HCT116 (cell line): Measurements from ENCODE around the gene HSPA12A. TPM values are rescaled to one million over a fixed set of nuclear protein-coding genes. Genes with fewer than 3 reads are reported as not detected.

Experiments used
- ATAC-seq: fragments of 200-7000 bp; cut with Tn5 transposase; 2 replicates; pipeline ENCODE4 v1.9.1; 2020; ENCODE audit warnings: mild to moderate bottlenecking, moderate library complexity
- BruUV-seq: library from RNA; stranded (reverse); fragments of 400-500 nt; replicated peaks from 2 replicates; lab custom pipeline; 2021; lab: Mats Ljungman, UMichigan
- CTCF ChIA-PET: fragments of 300-600 bp; sonication (Branson Sonifier 250); formaldehyde crosslinking; loops from one replicate; lab custom pipeline; 2021; ENCODE audit warnings: antibody characterized with exemption; lab: Charles Lee
- POLR2A ChIA-PET: fragments of 300-600, 350-600 bp; sonication (Branson Sonifier 250); formaldehyde crosslinking; loops from one replicate; lab custom pipeline; 2021; ENCODE audit warnings: antibody characterized with exemption; lab: Charles Lee
- RAD21 ChIA-PET, 2 experiments: fragments of 300-600 bp; sonication (Branson Sonifier 250); formaldehyde crosslinking; loops; one replicate each; lab custom pipeline; 2023; ENCODE audit warnings: low total read pairs in 2 of 2; ENCODE audit not compliant: uncharacterized antibody in 2 of 2, unreplicated experiment in 2 of 2, low non-redundant PET in 1 of 2; lab: Charles Lee
- DNase-seq: peaks from one replicate; pipeline ENCODE4 v3.0.0-alpha.2; 2010; ENCODE audit warnings: low read depth, low spot score
- H2AFZ ChIP-seq: fragments of 200-600 bp; shearing (Covaris generic), sonication (generic); 2 replicates; pipeline ENCODE4 v1.6.1; 2017; ENCODE audit warnings: low read depth, mixed run types, mixed read lengths, antibody characterized with exemption, low read length; ENCODE audit not compliant: poor library complexity, severe bottlenecking
- H3K27ac ChIP-seq: 2 replicates; pipeline ENCODE4 v1.5.1; 2012; ENCODE audit warnings: low read depth, low read length
- H3K27me3 ChIP-seq: fragments of 200-600 bp; sonication (generic); 2 replicates; pipeline ENCODE4 v1.6.1; 2016; ENCODE audit warnings: mixed run types, low read length, mixed read lengths; ENCODE audit not compliant: insufficient read depth
- H3K36me3 ChIP-seq, 2 experiments: fragments of 200-500 bp in 1 of 2; fragments of 200-600 bp in 1 of 2; sonication (Bioruptor generic) in 1 of 2; sonication (generic) in 1 of 2; 2 replicates each; pipeline versions ENCODE4 v1.5.1 to v1.6.1; 2014 to 2016; ENCODE audit warnings: low read length in 2 of 2, inconsistent platforms in 1 of 2, mixed read lengths in 1 of 2, mixed run types in 1 of 2; ENCODE audit not compliant: insufficient read depth in 2 of 2, control insufficient read depth in 1 of 2
- H3K4me1 ChIP-seq, 2 experiments: fragments of 200-600 bp in 1 of 2; sonication (generic) in 1 of 2; 2 replicates each; pipeline versions ENCODE4 v1.5.1 to v1.6.1; 2012 to 2017; ENCODE audit warnings: low read length in 2 of 2, inconsistent platforms in 1 of 2, mild to moderate bottlenecking in 1 of 2, mixed read lengths in 1 of 2, mixed run types in 1 of 2, moderate library complexity in 1 of 2; ENCODE audit not compliant: insufficient read depth in 2 of 2, control insufficient read depth in 1 of 2
- H3K4me2 ChIP-seq: fragments of 200-600 bp; sonication (generic); 2 replicates; pipeline ENCODE4 v1.6.1; 2017; ENCODE audit warnings: mixed run types, low read length, mixed read lengths
- H3K4me3 ChIP-seq, 2 experiments: fragments of 200-600 bp in 1 of 2; sonication (generic) in 1 of 2; replicated peaks in 1 of 2; 2 replicates each; pipeline ENCODE4 v1.5.1; 2011 to 2016; ENCODE audit warnings: low read length in 2 of 2, control low read depth in 1 of 2, low read depth in 1 of 2, mild to moderate bottlenecking in 1 of 2, mixed read lengths in 1 of 2, mixed run types in 1 of 2
- H3K79me2 ChIP-seq: fragments of 200-600 bp; sonication (generic); 2 replicates; pipeline ENCODE4 v1.6.1; 2017; ENCODE audit warnings: mild to moderate bottlenecking, mixed run types, low read length, moderate library complexity, mixed read lengths; ENCODE audit not compliant: insufficient read depth
- H3K9ac ChIP-seq: fragments of 200-600 bp; sonication (generic); 2 replicates; pipeline ENCODE4 v1.6.1; 2016; ENCODE audit warnings: low read length, mixed read lengths
- H3K9me2 ChIP-seq: fragments of 200-600 bp; sonication (generic), shearing (Covaris generic); 2 replicates; pipeline ENCODE4 v1.6.1; 2017; ENCODE audit warnings: mixed run types, mild to moderate bottlenecking, moderate library complexity; ENCODE audit not compliant: insufficient read depth
- H3K9me3 ChIP-seq, 2 experiments: fragments of 200-500 bp in 1 of 2; fragments of 200-600 bp in 1 of 2; sonication (Bioruptor generic) in 1 of 2; sonication (generic) in 1 of 2; 2 replicates each; pipeline ENCODE4 v1.6.1; 2014 to 2017; ENCODE audit warnings: low read length in 2 of 2, mixed read lengths in 2 of 2, inconsistent platforms in 1 of 2, low read depth in 1 of 2, mild to moderate bottlenecking in 1 of 2, mixed run types in 1 of 2, moderate library complexity in 1 of 2; ENCODE audit not compliant: control insufficient read depth in 1 of 2, insufficient read depth in 1 of 2
- H4K20me1 ChIP-seq: fragments of 200-600 bp; sonication (generic), shearing (Covaris generic); 2 replicates; pipeline ENCODE4 v1.6.1; 2017; ENCODE audit warnings: mixed run types, mild to moderate bottlenecking, moderate library complexity; ENCODE audit not compliant: insufficient read depth
- ATF3 ChIP-seq: IDR thresholded peaks from 2 replicates; pipeline ENCODE4 v1.6.1; 2012
- CBX3 ChIP-seq: IDR thresholded peaks from 2 replicates; pipeline ENCODE4 v1.6.1; 2012; ENCODE audit warnings: low read depth
- CEBPB ChIP-seq: IDR thresholded peaks from 2 replicates; pipeline ENCODE4 v1.6.1; 2012; ENCODE audit warnings: low read depth
- CTCF ChIP-seq, 3 experiments: fragments of 200-600 bp in 1 of 3; sonication (generic) in 1 of 3; IDR thresholded peaks in 2 of 3; conservative IDR thresholded peaks in 1 of 3; 2 replicates each; pipeline ENCODE4 v1.5.1; 2012 to 2017; ENCODE audit warnings: low read depth in 2 of 3, low read length in 2 of 3, antibody characterized with exemption in 1 of 3, borderline replicate concordance in 1 of 3, control low read depth in 1 of 3, mild to moderate bottlenecking in 1 of 3, mixed read lengths in 1 of 3, mixed run types in 1 of 3, moderate library complexity in 1 of 3; ENCODE audit not compliant: insufficient read depth in 1 of 3
- EGR1 ChIP-seq: IDR thresholded peaks from 2 replicates; pipeline ENCODE4 v1.6.1; 2012; ENCODE audit warnings: low read depth
- EZH2 ChIP-seq: fragments of 200-600 bp; sonication (generic); IDR thresholded peaks from 2 replicates; pipeline ENCODE4 v1.6.1; 2017; ENCODE audit warnings: antibody characterized with exemption, mixed run types
- EZH2phosphoT487 ChIP-seq: fragments of 200-600 bp; IDR thresholded peaks from 2 replicates; pipeline ENCODE4 v1.6.1; 2018; ENCODE audit warnings: antibody characterized with exemption, borderline replicate concordance
- FOSL1 ChIP-seq: IDR thresholded peaks from 2 replicates; pipeline ENCODE4 v1.6.1; 2012; ENCODE audit warnings: low read depth
- JUND ChIP-seq: IDR thresholded peaks from 2 replicates; pipeline ENCODE4 v1.6.1; 2012
- MAX ChIP-seq: IDR thresholded peaks from 2 replicates; pipeline ENCODE4 v1.6.1; 2012
- POLR2AphosphoS5 ChIP-seq: IDR thresholded peaks from 2 replicates; pipeline ENCODE4 v1.6.1; 2011; ENCODE audit warnings: mild to moderate bottlenecking, low read depth, low read length, moderate library complexity
- RAD21 ChIP-seq: IDR thresholded peaks from 2 replicates; pipeline ENCODE4 v1.6.1; 2012; ENCODE audit warnings: low read depth, mild to moderate bottlenecking
- SIN3A ChIP-seq: IDR thresholded peaks from 2 replicates; pipeline ENCODE4 v1.6.1; 2012; ENCODE audit warnings: low read depth
- SP1 ChIP-seq: IDR thresholded peaks from 2 replicates; pipeline ENCODE4 v1.6.1; 2012; ENCODE audit warnings: low read depth
- SRF ChIP-seq: IDR thresholded peaks from 2 replicates; pipeline ENCODE4 v1.6.1; 2012; ENCODE audit warnings: low read depth
- TCF7L2 ChIP-seq: IDR thresholded peaks from 2 replicates; pipeline ENCODE4 v1.7.0; 2011; ENCODE audit warnings: borderline replicate concordance, inconsistent platforms; ENCODE audit not compliant: insufficient read depth, insufficient read length; ENCODE audit errors: extremely low read depth
- ZBTB33 ChIP-seq: IDR thresholded peaks from 2 replicates; pipeline ENCODE4 v1.6.1; 2011; ENCODE audit warnings: mild to moderate bottlenecking, low read length, moderate library complexity; ENCODE audit not compliant: insufficient replicate concordance; ENCODE audit errors: extremely low read depth
- ZFX ChIP-seq: fragments of 450-650 bp; IDR thresholded peaks from 2 replicates; pipeline ENCODE4 v1.6.1; 2017
- intact Hi-C: fragments of 100-400 bp; cut with micrococcal nuclease; formaldehyde crosslinking; loops from 2 replicates; pipeline ENCODE4 v1.10.0; 2022
- total RNA-seq: library from RNA; stranded (reverse); gene quantifications from one replicate; pipeline ENCODE4 v1.2.1, GENCODE V29; 2021; ENCODE audit not compliant: unreplicated experiment

The HSPA12A gene
- total RNA-seq, 1 experiment from 2014 or later, result 19.8 TPM

- TF ChIP-seq JUND, result no peak
- no peak for TF ChIP-seq TCF7L2
- TF ChIP-seq MAX, result no peak
- no peak for TF ChIP-seq SP1
- no peak for TF ChIP-seq EZH2
- TF ChIP-seq ZBTB33, result no peak
- TF ChIP-seq SRF, result no peak
These were observed 86.3 kb downstream of the HSPA12A start (continued) for GRCh38 chr10:116656044-116656443.

- Histone ChIP-seq H3K4me2 (no peak overlapping the region), H3K4me1 (no peaks in the 10 kb centered on the region), H3K27ac (no peak overlapping the region), H2AFZ (peak overlapping the region; percentile 17), H3K9me3 (no peaks in the 10 kb centered on the region), H3K79me2 (no peaks in the 10 kb centered on the region), H3K36me3 (no peaks in the 10 kb centered on the region), H3K27me3 (0 out of 2 replicates have a peak, but pooled peaks cover 12% of the 10 kb centered on the region), H4K20me1 (no peaks in the 10 kb centered on the region), H3K9ac (no peak overlapping the region), H3K9me2 (no peaks in the 10 kb centered on the region), H3K4me3 (no peak overlapping the region)
- CTCF ChIA-PET, result no interaction called here
- RAD21 ChIA-PET, result no interaction called here
- ATAC-seq (no peak), DNase-seq (no peak)
- no peak for TF ChIP-seq CTCF (IDR thresholded peaks at IDR 0.05 in 2 of 3, conservative IDR thresholded peaks at IDR 0.05 in 1 of 3; ENCODE audit: borderline replicate concordance in 1 of 3, insufficient read depth in 1 of 3, low read depth in 2 of 3, low read length in 2 of 3)
- TF ChIP-seq EZH2phosphoT487, result no peak
- TF ChIP-seq RAD21, result no peak
- TF ChIP-seq TCF7L2, result no peak
- no peak for TF ChIP-seq EGR1
- no peak for TF ChIP-seq CBX3
- TF ChIP-seq ZFX, result no peak
- TF ChIP-seq SRF, result no peak
- no peak for TF ChIP-seq ZBTB33
- no peak for TF ChIP-seq FOSL1
- TF ChIP-seq POLR2AphosphoS5, result no peak
- TF ChIP-seq CEBPB, result no peak
- no peak for TF ChIP-seq ATF3
- no peak for TF ChIP-seq SIN3A
- intact Hi-C loops, result no loop called here
- BruUV-seq, result no TSS peak
- POLR2A ChIA-PET, result no interaction called here
These were observed 86.8 kb downstream of the HSPA12A start for GRCh38 chr10:116655568-116655967.
